Thyroid gland (tissue), 4 donors: Measurements from ENCODE around the gene SLC9A7.

Source experiments
- POLR2A ChIP-seq, 2 donors: fragments of 450-650 bp; IDR thresholded peaks; one replicate each; pipeline ENCODE4 v1.6.1; 2017; ENCODE audit warnings: antibody characterized with exemption in 2 of 2, mild to moderate bottlenecking in 2 of 2, moderate library complexity in 1 of 2
- TF ChIP-seq, protein P1 (sequence below), 6 experiments: fragments of 200-600 bp in 3 of 6; fragments of 450-650 bp in 3 of 6; sonication (generic) in 3 of 6; IDR thresholded peaks; one replicate each; pipeline ENCODE4 v1.5.1; 2016 to 2019; ENCODE audit warnings: antibody characterized with exemption in 6 of 6, mild to moderate bottlenecking in 2 of 6, inconsistent platforms in 1 of 6, moderate library complexity in 1 of 6

GRCh38 chrX:46737041-46737440, 21.9 kb downstream of the SLC9A7 start:
- TF ChIP-seq, protein P1, sequence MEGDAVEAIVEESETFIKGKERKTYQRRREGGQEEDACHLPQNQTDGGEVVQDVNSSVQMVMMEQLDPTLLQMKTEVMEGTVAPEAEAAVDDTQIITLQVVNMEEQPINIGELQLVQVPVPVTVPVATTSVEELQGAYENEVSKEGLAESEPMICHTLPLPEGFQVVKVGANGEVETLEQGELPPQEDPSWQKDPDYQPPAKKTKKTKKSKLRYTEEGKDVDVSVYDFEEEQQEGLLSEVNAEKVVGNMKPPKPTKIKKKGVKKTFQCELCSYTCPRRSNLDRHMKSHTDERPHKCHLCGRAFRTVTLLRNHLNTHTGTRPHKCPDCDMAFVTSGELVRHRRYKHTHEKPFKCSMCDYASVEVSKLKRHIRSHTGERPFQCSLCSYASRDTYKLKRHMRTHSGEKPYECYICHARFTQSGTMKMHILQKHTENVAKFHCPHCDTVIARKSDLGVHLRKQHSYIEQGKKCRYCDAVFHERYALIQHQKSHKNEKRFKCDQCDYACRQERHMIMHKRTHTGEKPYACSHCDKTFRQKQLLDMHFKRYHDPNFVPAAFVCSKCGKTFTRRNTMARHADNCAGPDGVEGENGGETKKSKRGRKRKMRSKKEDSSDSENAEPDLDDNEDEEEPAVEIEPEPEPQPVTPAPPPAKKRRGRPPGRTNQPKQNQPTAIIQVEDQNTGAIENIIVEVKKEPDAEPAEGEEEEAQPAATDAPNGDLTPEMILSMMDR (IDR thresholded peaks at IDR 0.05), result no peak
- no peak for TF ChIP-seq POLR2A (IDR thresholded peaks at IDR 0.05)
